LNCAP (cell line): ENCODE results near the gene PRF1.

Source experiments
- TF ChIP-seq, protein P1 (sequence below): fragments of 450-650 bp; IDR thresholded peaks from 2 replicates; pipeline ENCODE4 v1.5.1; 2017; ENCODE audit warnings: mild to moderate bottlenecking

Gene PRF1

DNA sequence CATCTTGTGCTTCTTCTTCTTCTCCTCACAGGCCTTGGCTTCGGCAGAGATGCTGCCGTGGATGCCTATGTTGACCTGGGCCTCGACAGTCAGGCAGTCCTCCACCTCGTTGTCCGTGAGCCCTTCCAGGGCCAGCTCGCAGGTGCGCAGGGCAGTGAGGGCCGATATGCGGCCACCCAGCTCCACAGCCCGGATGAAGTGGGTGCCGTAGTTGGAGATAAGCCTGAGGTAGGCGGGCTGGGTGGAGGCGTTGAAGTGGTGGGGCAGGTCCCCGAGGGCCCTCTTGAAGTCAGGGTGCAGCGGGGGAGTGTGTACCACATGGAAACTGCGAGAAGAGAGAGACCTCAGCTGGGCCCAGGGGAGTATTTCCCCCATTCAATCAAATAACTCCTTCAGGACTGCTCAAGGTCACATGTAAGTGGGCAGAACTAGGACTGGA, 3.7 kb downstream of the PRF1 start:
- TF ChIP-seq, protein P1, sequence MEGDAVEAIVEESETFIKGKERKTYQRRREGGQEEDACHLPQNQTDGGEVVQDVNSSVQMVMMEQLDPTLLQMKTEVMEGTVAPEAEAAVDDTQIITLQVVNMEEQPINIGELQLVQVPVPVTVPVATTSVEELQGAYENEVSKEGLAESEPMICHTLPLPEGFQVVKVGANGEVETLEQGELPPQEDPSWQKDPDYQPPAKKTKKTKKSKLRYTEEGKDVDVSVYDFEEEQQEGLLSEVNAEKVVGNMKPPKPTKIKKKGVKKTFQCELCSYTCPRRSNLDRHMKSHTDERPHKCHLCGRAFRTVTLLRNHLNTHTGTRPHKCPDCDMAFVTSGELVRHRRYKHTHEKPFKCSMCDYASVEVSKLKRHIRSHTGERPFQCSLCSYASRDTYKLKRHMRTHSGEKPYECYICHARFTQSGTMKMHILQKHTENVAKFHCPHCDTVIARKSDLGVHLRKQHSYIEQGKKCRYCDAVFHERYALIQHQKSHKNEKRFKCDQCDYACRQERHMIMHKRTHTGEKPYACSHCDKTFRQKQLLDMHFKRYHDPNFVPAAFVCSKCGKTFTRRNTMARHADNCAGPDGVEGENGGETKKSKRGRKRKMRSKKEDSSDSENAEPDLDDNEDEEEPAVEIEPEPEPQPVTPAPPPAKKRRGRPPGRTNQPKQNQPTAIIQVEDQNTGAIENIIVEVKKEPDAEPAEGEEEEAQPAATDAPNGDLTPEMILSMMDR, result no peak

DNA sequence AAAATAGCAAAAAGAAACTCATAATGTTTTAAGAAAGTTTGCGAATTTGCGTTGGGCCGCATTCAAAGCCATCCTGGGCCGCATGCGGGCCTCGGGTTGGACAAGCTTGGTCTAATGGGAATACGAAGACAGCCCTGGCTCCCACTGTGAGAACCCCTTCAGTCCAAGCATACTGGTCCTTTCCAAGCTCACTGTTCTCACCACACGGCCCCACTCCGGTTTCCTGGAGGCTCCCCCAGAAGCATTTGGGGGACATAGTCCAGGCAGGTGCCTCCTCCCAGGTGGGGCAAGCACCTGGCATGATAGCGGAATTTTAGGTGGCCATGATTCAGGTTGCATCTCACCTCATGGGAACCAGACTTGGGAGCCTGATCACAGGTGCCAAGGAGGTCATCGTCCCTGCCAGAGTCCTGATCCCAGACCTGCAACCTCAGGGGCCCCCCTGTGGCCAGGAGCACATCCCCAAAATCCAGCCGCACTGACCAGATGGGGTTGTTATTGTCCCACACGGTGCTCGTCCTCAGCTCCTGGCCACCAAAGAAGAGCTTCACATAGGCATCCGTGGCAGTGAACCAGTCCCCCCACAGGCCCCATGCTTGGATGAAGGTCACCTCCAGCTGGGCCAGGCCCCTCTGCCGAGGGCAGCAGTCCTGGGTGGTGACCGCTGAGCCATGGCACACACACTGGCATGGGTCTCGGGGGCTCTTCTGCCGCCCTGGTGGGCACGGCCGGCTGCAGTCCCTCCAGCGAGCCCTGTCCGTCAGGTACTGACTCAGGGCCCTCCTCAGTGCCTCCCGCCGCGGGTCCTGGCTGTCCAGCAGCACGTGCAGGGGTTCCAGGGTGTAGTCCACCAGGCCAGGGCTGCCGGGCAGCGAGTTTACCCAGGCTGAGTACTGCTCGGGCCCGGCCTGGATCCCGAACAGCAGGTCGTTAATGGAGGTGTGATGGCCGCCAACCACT, 4.4 kb downstream of the PRF1 start:
- TF ChIP-seq, protein P1, result no peak

DNA sequence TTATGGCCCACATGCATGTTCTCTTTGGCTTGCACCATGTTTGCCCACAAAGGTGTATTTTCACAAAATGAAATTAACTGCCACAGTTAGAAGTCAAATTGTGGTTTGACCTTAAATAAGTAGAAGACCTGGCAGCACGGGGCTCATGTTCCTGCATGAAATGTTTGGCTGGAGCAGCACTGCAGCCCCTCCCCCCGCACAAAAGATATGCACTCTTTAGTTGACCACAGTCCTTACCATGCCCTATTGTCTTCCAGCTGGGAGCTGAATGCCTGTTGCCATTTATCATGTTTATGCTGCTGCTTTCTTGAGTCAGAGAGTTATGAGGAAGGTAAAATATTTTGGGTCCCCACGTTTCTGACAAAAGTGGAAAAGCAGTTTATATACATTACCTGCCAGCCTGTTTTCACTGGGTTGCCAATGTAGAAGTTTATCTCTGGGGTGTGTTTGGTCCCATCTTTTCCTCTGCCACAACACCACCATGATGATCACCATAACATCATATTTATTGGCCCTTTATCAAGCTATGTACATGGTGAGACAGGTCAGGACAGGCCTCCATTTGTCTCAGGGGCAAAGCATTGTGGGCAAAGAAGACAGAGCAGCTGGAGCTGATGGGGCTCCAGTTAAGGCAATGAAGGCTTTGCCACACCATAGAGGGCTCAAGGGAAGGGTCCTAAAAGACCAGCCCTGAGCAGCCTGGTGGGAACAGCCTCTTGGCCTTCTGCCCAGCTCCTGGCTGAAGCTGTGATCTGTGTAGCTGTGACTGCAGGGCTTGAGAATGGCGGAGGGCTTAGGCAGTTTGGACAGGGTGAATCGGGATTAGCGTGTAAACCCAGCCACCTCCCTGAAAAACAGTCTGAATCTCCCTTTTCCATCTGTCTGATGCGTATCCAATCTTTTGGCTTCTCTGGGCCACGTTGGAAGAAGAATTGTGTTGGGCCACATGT, 5.4 kb downstream of the PRF1 start:
- TF ChIP-seq, protein P1, result no peak

DNA sequence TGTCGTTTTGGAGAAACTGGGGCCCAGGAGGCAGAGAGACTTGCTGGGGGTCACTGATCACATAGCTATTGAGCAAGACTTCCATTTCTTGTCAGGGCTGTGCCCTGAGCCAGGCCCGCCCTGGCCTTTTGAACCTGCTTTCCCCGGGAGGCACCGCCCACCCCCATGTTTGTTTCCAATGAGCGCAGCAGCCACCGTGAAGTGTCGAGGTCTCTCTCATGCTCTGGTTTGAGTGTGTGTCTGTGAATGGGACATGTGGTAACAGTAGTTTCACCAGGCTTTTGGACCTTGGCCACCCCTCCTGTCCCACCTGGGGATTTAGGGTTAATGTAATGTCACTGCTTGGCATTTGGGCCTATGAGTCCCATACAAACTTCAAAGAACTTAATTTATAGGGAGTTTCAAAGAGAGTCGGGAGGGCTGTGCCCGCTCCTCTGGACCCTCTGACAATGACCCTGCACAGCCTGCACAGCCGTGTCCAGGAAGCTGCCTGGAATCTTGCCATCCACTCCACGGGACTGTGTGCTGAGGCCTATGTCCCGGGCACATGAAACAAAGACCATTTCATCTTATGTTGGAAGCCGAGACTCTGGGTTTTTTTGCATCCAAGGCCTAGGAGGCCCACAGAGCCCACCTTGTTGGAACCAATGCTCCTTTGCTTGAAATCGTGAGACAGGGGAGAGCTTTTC, 6.3 kb downstream of the PRF1 start:
- TF ChIP-seq, protein P1, result no peak

DNA sequence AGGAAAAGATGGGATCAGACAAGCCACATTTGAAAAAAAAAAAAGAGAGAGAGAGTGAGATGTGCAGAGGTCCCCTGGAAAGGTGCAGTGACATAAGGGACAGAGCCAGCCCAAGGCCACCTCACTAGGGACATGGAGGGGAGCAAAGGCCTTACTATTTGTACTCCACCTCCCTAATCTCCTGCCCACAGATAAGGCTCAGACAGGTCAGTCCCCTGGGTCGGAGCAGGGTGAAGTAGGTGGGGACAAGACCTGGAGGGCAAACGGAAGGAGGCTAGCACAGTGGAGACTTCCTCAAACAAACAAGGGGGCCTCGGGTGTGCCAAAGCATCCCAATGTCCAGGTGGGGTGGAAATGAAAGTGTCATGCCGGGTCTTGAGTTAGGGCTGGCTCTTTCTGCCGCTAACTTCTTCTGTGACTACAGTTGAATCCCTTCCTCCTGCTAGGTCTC, 7.0 kb downstream of the PRF1 start:
- TF ChIP-seq, protein P1, result no peak

DNA sequence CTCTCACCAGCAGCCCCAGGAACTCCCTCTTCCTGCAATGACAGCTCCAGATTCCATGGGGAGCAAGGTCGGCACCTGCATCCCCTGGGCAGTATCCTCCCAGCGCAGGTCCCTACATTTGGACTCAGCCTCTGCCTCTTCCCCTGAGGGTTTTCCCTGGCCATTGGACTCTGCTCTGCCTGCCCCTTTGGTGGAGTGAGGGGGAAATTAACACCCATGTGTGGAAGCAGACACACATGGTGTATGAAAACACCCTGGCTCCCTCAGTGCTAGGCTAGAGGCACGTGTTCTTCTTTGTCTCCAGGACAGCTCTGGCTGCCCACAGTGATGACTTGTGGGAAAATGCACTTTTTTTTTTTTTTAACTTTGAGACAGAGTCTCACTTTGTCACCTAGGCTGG, 8.4 kb downstream of the PRF1 start:
- TF ChIP-seq, protein P1, result no peak

DNA sequence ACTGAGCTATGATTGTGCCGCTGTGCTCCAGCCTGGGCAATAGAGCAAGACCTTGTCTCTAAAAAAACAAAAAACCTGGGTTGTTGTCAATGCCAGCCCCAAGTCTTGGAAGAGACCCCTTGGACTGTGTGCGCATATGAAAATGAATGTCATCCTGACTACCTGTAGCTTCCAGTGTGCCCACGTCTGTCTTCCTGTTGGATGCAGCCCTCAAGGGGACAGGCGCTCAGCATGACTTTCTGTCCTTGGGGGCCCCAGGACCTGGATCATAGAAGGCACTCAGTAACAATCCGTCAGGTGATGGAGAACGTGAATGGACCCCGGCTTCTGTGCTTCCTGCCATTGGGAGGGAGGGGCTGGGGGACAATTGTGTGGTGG, 9.0 kb downstream of the PRF1 start:
- TF ChIP-seq, protein P1, result no peak
